WI38 (cell line): ENCODE results near the gene ATP5MK.
A peak's percentile ranks its signal among the peaks of the same experiment; 100 is the strongest.
"Not testable (repeated sequence)": the region's sequence is repeated elsewhere in the genome, so short reads cannot be mapped to it uniquely, and the experiment has no call there.

Experiments used
- H3K4me3 ChIP-seq: 2 replicates; pipeline ENCODE4 v1.5.1; 2011; ENCODE audit warnings: low read depth, mild to moderate bottlenecking, control low read depth, low read length
- TF ChIP-seq, protein P1 (sequence below): IDR thresholded peaks from 2 replicates; pipeline ENCODE4 v1.5.1; 2012; ENCODE audit warnings: low read depth, mild to moderate bottlenecking, control low read depth, low read length

The ATP5MK gene

DNA sequence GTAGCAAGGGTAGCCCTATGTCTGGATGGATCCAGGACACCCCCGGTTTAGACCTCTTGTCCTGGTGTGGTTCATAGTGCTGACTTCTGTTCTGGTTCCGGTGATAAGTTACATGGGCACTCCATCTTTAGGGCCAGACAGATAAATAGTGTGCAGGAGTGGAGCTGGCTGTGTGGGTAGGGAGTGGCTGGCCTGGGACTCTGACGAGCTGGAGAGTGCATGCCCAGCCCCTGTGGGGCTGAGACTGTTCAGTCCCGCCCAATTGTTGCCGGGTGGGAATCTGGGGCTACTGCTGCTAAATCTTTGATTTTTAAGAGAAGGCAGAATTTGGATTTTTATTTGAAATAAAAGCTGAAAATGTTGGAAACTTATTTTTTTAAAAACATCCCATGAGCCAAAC is 27.5 kb upstream of the ATP5MK start:
- H3K4me3 ChIP-seq: no peak overlapping the region
- TF ChIP-seq, protein P1, sequence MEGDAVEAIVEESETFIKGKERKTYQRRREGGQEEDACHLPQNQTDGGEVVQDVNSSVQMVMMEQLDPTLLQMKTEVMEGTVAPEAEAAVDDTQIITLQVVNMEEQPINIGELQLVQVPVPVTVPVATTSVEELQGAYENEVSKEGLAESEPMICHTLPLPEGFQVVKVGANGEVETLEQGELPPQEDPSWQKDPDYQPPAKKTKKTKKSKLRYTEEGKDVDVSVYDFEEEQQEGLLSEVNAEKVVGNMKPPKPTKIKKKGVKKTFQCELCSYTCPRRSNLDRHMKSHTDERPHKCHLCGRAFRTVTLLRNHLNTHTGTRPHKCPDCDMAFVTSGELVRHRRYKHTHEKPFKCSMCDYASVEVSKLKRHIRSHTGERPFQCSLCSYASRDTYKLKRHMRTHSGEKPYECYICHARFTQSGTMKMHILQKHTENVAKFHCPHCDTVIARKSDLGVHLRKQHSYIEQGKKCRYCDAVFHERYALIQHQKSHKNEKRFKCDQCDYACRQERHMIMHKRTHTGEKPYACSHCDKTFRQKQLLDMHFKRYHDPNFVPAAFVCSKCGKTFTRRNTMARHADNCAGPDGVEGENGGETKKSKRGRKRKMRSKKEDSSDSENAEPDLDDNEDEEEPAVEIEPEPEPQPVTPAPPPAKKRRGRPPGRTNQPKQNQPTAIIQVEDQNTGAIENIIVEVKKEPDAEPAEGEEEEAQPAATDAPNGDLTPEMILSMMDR: no peak

DNA sequence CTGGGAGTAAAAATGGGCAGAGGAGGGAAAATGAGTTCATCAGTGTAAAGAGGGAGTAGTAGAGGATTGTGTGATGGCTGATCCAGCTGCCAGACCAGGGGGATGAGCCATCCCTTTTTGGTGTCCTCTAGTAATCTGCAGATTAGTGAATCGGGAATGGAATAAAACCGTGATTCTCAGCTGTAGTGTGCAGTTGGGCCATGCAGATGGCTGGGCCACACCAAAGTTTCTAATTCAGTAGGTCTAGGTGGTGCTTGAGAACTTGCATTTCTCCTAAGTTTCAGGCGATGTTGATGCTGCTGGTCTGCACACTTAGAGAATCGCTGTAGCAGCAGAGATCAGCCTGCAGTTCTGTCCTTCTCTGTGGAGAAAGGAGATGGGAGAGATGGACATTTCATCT is 22.8 kb upstream of the ATP5MK start:
- H3K4me3 ChIP-seq: no peak overlapping the region
- TF ChIP-seq, protein P1: no peak

DNA sequence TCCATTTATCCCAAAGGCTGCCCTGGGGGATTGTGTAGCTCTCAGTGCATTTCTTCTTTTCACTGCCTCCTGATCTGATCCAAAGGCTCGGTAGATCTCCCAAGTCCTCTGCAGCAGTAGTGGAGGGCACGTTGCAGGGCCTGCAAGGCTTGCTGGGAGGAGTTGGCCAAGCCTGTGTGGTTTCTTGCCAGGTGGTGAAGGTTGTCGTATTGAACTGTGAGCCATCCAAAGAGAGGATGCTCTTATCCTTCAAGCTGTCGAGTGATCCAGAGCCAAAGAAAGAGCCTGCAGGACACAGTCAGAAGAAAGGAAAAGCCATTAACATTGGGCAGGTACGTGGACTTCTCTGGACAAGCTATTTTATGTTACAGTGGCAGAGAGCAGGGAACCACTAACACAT is 21.3 kb upstream of the ATP5MK start:
- TF ChIP-seq, protein P1: no peak
- H3K4me3 ChIP-seq: no peak overlapping the region

DNA sequence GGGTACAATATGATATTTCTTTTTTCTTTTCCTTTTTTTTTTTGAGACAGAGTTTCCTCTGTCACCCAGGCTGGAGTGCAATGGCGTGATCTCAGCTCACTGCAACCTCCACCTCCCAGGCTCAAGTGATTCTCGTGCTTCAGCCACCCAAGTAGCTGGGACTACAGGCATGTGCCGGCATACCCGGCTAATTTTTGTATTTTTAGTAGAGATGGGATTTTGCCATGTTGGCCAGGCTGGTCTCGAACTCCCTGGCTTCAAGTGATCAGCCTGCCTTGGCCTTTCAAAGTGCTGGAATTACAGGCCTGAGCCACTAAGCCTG is 20.8 kb upstream of the ATP5MK start:
- not testable (repeated sequence) for H3K4me3 ChIP-seq

DNA sequence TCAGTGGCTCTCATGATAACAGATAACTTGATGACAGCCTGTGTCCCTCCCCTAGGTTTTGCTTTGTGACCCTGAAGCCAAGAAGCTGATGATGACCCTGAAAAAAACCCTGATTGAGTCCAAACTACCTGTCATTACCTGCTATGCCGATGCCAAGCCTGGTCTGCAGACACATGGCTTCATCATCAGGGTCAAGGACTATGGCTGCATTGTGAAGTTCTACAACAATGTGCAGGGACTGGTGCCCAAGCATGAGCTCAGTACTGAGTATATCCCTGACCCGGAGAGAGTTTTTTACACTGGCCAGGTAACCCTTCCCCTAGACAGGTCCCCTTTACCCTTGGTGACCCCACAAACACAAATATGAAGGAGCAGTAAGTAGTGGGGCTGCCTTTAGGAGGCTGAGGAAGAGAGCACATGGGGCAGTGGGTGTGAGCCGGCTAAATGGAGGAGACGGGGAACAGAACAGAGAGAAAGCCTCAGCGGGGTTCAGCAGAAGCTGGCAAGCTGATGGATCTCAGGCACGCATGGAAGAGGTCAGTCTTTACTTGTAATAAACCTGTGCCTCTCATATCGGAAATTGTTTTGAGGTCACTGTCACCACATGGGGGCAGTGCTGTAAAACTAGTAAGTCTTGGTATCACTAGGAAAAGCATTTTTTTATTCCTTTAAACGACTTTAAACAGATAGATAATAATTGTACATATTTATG is 20.3 kb upstream of the ATP5MK start:
- H3K4me3 ChIP-seq: no peak overlapping the region
- TF ChIP-seq, protein P1: no peak

DNA sequence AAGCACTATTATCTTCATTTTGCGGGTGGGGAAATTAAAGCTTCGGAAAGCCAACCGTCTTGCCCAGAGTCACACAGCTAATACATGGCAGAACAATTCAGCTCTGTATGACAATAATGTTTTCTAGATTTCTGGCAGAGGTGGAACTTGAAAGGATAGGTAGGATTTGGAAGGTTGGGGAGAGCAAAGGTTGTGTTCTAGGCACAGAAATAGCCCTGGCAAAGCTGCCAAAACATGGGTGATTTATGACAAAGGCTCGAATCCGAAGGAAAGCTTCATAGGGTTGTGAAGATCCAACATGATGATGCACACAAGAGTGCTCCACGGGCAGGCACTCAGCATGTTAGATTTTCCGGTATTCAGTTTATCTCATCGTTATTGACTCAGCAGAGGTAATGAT is 19.3 kb upstream of the ATP5MK start:
- H3K4me3 ChIP-seq: no peak overlapping the region
- TF ChIP-seq, protein P1: no peak

DNA sequence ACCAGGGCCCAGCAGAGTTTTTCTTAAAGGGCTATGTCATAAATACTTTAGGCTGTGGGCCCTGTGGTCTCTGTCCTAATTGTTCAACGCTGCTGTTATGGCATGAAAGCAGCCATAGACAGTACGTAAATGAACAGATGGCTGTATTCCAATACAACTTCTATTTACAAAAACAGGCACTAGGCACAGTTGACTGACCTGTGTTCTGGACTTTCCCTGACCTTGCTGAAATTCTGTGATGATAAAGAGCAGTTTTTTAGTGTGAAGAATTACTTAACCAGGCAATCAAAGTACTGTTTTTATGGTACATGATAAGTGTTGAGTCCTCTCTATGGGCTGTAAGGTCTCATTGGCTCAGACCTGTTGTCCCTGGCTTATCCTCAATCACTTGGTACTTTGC is 17.3 kb upstream of the ATP5MK start:
- H3K4me3 ChIP-seq: no peak overlapping the region
- TF ChIP-seq, protein P1: no peak

DNA sequence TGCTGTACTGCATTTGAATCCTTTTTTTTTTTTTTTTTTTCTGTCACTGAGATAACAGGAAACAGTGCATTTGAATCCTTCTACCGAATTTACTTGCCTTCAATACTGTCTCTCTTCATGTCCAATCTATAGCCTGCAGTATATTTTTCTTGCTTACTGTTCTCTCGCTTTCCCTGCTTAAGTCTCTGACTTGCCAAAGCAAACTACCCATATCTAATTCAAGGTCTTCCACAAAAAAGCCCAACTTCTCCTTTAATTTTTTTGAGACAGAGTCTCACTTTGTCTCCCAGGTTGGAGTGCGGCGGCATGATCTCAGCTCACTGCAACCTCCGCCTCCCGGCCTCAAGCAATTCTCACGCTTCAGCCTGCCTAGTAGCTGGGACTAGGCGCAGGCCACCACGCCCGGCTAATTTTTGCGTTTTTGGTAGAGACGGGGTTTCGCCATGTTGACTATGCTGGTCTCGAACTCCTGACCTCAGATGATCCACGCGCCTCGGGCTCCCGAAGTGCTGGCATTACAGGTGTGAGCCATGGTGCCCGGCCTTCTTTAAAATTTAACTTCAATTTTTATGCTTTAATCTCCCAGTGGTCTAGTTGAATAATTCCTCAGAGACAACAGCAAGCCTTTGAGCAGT is 1.0 kb upstream of the ATP5MK start:
- H3K4me3 ChIP-seq: peak overlapping the region; percentile 96
- TF ChIP-seq, protein P1: no peak
